Gastroesophageal sphincter (tissue), 4 donors: Measurements from ENCODE around the gene RAB8A. TPM values are rescaled to one million over a fixed set of nuclear protein-coding genes. Genes with fewer than 3 reads are reported as not detected.
A peak's percentile ranks its signal among the peaks of the same experiment; 100 is the strongest.
"Not testable (repeated sequence)": the region's sequence is repeated elsewhere in the genome, so short reads cannot be mapped to it uniquely, and the experiment has no call there.

ENCODE experiments used
- ATAC-seq: fragments of 150-250 bp; one replicate; pipeline ENCODE4 v1.9.1; 2016; ENCODE audit warnings: mild to moderate bottlenecking, moderate library complexity
- H3K27ac ChIP-seq, 4 donors: fragments of 200-600 bp; sonication (generic) in 3 of 4; 1 replicate in 3 of 4; 2 replicates in 1 of 4; pipeline ENCODE4 v1.5.1; 2016 to 2019
- H3K27me3 ChIP-seq: fragments of 200-600 bp; sonication (generic); one replicate; pipeline ENCODE4 v1.5.1; 2019
- H3K36me3 ChIP-seq, 2 donors: fragments of 200-600 bp; sonication (generic); one replicate each; pipeline ENCODE4 v1.5.1; 2019; ENCODE audit warnings: control low read depth in 1 of 2
- H3K4me1 ChIP-seq, 3 donors: fragments of 200-600 bp; sonication (generic); 1 replicate in 2 of 3; 2 replicates in 1 of 3; pipeline ENCODE4 v1.5.1; 2016 to 2019; ENCODE audit warnings: control low read depth in 2 of 3
- H3K4me3 ChIP-seq, 2 donors: fragments of 200-600 bp; sonication (generic); one replicate each; pipeline ENCODE4 v1.5.1; 2019; ENCODE audit warnings: mild to moderate bottlenecking in 1 of 2, moderate library complexity in 1 of 2
- H3K9me3 ChIP-seq, 3 donors: fragments of 200-600 bp; sonication (generic); one replicate each; pipeline ENCODE4 v1.5.1; 2017 to 2019; ENCODE audit warnings: control low read depth in 2 of 3
- EP300 ChIP-seq: sonication (generic); formaldehyde crosslinking; IDR thresholded peaks from one replicate; pipeline ENCODE4 v1.6.1; 2017; ENCODE audit warnings: antibody characterized with exemption, mild to moderate bottlenecking
- POLR2A ChIP-seq, 2 donors: fragments of 450-650 bp; IDR thresholded peaks; one replicate each; pipeline ENCODE4 v1.6.1; 2017; ENCODE audit warnings: antibody characterized with exemption in 2 of 2, mild to moderate bottlenecking in 2 of 2, moderate library complexity in 1 of 2
- POLR2AphosphoS5 ChIP-seq: sonication (generic); formaldehyde crosslinking; IDR thresholded peaks from one replicate; pipeline ENCODE4 v1.6.1; 2017; ENCODE audit warnings: antibody characterized with exemption
- WGBS, 2 donors: methylation state at CpG; one replicate each; pipeline ENCODE4 v1.1.5; 2018; ENCODE audit warnings: low coverage in 1 of 2; 5-methylcytosine and 5-hydroxymethylcytosine counted together
- total RNA-seq, 4 donors: library from RNA; depleted of rRNA; stranded (reverse); fragments of >200 nt; gene quantifications; one replicate each; pipeline ENCODE4 v1.1.0, GENCODE V29; 2016
- TF ChIP-seq, protein P1 (sequence below), 4 experiments: fragments of 200-600 bp in 2 of 4; fragments of 450-650 bp in 2 of 4; sonication (generic) in 1 of 4; IDR thresholded peaks; one replicate each; pipeline ENCODE4 v1.5.1; 2017 to 2019; ENCODE audit warnings: antibody characterized with exemption in 4 of 4, mild to moderate bottlenecking in 2 of 4, moderate library complexity in 2 of 4

RAB8A gene
- total RNA-seq, 4 donors from 2014 or later: 32.4 to 52.5 (median 44.9) TPM

DNA sequence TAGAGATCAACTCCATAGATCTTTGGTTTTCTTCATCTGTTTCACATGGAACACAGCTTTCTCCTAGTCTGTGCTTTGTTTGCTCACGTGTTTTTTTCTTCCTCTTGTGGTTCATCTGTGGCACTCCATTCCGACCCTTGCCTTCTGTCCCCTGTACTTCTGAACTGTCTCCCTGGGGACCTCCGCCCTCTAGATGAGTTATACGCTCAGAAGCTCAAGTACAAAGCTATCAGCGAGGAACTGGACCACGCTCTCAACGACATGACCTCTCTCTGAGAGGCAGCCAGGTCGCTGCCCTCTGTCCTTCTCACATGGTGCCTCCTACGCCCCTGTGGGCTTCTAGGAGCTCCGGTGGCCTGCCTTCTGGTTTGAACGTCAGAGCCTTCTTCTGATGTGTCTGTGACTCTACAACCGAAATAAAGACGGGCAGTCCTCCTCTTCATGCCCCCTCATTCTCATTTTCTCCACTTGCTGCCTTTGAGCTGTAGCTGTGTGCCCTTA, 16.6 kb upstream of the RAB8A start:
- H3K27me3 ChIP-seq: no peaks in the 10 kb centered on the region
- peaks cover 5 to 98% of the 10 kb centered on the region in 2 donors for H3K36me3 ChIP-seq
- H3K9me3 ChIP-seq: no peaks in the 10 kb centered on the region
- peak; percentile 13 for ATAC-seq
- peaks cover 0 to 52% (median 0%) of the 10 kb centered on the region in 3 donors for H3K4me1 ChIP-seq
- peak overlapping the region; percentile 60 to 100 (median 88) for H3K27ac ChIP-seq
- no peak overlapping the region for H3K4me3 ChIP-seq
- TF ChIP-seq, protein P1, sequence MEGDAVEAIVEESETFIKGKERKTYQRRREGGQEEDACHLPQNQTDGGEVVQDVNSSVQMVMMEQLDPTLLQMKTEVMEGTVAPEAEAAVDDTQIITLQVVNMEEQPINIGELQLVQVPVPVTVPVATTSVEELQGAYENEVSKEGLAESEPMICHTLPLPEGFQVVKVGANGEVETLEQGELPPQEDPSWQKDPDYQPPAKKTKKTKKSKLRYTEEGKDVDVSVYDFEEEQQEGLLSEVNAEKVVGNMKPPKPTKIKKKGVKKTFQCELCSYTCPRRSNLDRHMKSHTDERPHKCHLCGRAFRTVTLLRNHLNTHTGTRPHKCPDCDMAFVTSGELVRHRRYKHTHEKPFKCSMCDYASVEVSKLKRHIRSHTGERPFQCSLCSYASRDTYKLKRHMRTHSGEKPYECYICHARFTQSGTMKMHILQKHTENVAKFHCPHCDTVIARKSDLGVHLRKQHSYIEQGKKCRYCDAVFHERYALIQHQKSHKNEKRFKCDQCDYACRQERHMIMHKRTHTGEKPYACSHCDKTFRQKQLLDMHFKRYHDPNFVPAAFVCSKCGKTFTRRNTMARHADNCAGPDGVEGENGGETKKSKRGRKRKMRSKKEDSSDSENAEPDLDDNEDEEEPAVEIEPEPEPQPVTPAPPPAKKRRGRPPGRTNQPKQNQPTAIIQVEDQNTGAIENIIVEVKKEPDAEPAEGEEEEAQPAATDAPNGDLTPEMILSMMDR (IDR thresholded peaks at IDR 0.05): no peak
- TF ChIP-seq EP300: no peak
- no peak for TF ChIP-seq POLR2A (IDR thresholded peaks at IDR 0.05)
- no peak for TF ChIP-seq POLR2AphosphoS5
- 62 to 67% methylated on average over 8 to 12 of the region's 13 CpGs for WGBS, 2 donors

DNA sequence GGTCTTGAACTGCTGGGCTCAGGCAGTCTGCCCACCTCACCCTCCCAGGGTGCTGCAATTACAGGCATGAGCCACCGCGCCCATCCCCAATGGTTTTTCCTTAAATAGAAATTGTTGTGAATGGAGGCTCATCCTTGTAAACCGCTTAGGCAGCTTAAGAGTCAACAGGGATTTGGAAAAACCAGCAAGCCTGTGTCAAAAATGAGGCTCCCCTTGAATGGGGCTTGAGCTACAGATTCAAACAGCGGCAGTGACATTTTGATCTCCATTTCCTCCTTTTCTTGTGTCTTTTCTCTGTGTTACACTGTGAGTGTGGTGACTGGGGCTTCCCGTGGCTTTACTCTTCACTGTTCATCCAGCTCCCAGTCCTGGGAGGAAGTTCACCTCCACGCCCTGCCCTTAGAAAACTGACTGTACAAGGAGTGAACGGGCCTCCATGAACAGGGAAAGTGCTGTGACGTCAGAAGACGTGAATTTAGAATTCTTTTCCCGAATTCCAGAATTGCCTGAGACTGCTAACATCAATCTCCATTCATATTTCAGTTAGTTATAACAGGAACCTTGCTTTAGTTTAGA, 15.3 kb upstream of the RAB8A start:
- peaks cover 0 to 45% (median 0%) of the 10 kb centered on the region in 3 donors for H3K4me1 ChIP-seq
- H3K4me3 ChIP-seq: no peak overlapping the region
- no peak for TF ChIP-seq EP300
- TF ChIP-seq, protein P1 (IDR thresholded peaks at IDR 0.05): peak in 1 of 4 experiments; percentile 17
- ATAC-seq: no peak
- peaks cover 5 to 98% of the 10 kb centered on the region in 2 donors for H3K36me3 ChIP-seq
- peak overlapping the region; percentile 60 to 100 (median 88) for H3K27ac ChIP-seq
- WGBS, 2 donors: 39 to 51% methylated on average over 7 to 9 of the region's 10 CpGs
- H3K9me3 ChIP-seq: no peaks in the 10 kb centered on the region
- no peaks in the 10 kb centered on the region for H3K27me3 ChIP-seq

DNA sequence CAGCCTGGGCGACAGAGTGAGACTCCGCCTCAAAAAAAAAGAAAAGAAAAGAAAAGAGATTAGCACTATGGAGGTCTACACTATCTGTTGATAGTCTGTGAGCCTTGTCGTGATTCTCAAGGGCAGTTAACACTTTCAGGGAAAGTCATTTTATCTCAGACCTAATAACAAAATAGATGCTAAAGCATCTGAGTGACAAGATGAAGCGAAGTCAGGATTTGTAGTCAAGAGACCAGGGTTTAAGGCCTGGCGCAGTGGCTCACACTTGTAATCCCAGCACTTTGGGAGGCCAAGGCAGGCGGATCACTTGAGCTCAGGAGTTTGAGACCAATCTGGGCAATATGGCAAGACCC, 13.3 kb upstream of the RAB8A start:
- ATAC-seq: no peak
- Histone ChIP-seq H3K27ac (peak overlapping the region in 3 of 4 donors; percentile 71 to 100 (median 99)), H3K36me3 (peaks cover 6 to 98% of the 10 kb centered on the region in 2 donors), H3K4me1 (peaks cover 0 to 45% (median 0%) of the 10 kb centered on the region in 3 donors), H3K9me3 (no peaks in the 10 kb centered on the region), H3K27me3 (no peaks in the 10 kb centered on the region), H3K4me3 (no peak overlapping the region)
- WGBS, 2 donors: 73 to 75% methylated on average over 4 to 6 of the region's 6 CpGs
- TF ChIP-seq, protein P1 (IDR thresholded peaks at IDR 0.05): no peak

DNA sequence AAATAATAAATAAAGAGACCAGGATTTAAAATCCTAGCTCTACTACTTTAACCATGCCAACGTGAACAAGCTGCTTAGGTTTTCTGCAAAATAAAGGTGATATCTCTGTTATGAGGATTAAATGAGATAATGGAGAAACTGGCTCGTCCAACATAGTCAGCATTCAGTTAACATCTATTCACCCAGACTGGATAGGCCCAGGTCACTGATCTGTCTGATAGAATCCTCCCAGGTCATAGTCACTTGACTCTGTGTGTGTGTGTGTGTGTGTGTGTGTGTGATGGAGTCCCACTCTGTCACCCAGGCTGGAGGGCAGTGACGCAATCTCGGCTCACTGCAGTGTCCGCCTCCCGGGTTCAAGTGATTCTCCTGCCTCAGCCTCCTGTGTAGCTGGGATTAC, 12.9 kb upstream of the RAB8A start:
- Histone ChIP-seq H3K27ac (peak overlapping the region in 3 of 4 donors; percentile 43 to 100 (median 99)), H3K9me3 (no peaks in the 10 kb centered on the region), H3K4me3 (no peak overlapping the region), H3K36me3 (peaks cover 3 to 98% of the 10 kb centered on the region in 2 donors), H3K27me3 (no peaks in the 10 kb centered on the region), H3K4me1 (peaks cover 0 to 44% (median 0%) of the 10 kb centered on the region in 3 donors)
- WGBS, 2 donors: 55 to 86% methylated on average over 2 to 4 of the region's 6 CpGs
- ATAC-seq: no peak
- TF ChIP-seq POLR2AphosphoS5 (no peak), EP300 (no peak), POLR2A (IDR thresholded peaks at IDR 0.05) (no peak)
- TF ChIP-seq, protein P1 (IDR thresholded peaks at IDR 0.05): no peak

DNA sequence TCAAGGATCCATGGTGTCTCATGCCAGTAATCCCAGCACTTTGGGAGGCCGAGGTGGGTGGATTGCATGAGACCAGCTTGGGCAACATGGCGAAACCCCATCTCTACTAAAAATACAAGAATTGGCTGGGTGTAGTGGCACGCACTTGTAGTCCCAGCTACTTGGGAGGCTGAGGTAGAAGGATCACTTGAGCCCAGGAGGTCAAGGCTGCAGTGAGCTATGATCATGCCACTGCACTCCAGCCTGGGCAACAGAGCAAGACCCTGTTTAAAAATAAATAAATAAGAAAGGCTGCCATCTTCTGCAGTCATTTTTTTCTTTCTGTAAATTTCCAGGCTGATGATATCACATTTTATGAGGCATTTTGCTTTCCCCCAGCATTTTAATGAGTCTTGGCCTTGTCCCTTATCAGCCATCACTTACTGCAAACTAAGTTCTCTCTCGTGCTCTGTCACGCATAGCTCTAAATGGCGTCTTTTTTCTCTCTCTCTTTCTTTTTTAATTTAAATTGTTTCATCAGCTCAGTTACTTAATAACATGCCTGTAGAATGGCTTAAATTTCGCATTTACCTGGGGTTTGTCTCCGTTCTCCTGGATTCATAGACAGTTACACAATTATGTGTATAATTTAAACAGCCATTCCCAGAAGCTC, 12.2 kb upstream of the RAB8A start:
- H3K9me3 ChIP-seq, H3K4me3 ChIP-seq, H3K27me3 ChIP-seq, ATAC-seq: not testable (repeated sequence)
- Histone ChIP-seq H3K36me3 (peaks cover 3 to 97% of the 10 kb centered on the region in 2 donors), H3K27ac (peak overlapping the region in 2 of 4 donors; percentile 99 to 100), H3K4me1 (peaks cover 0 to 38% (median 0%) of the 10 kb centered on the region in 3 donors)
- WGBS, 2 donors: 70 to 72% methylated on average over 5 to 6 of the region's 8 CpGs
